H9 (cell line): Measurements from ENCODE around the gene MGAT5. TPM values are rescaled to one million over a fixed set of nuclear protein-coding genes. Genes with fewer than 3 reads are reported as not detected.

ENCODE experiments used
- DNase-seq: peaks from one replicate; pipeline ENCODE4 v3.0.0-alpha.2; 2017
- H2AFZ ChIP-seq: one replicate; pipeline ENCODE4 v1.6.1; 2013; ENCODE audit warnings: mild to moderate bottlenecking, low read length, control low read depth, moderate library complexity
- H2AK5ac ChIP-seq: 2 replicates; pipeline ENCODE4 v1.6.1; 2013; ENCODE audit warnings: low read length, control low read depth, mixed read lengths; ENCODE audit not compliant: insufficient read length
- H2BK120ac ChIP-seq: one replicate; pipeline ENCODE4 v1.6.1; 2013; ENCODE audit warnings: low read depth, mild to moderate bottlenecking, low read length, control low read depth, inconsistent platforms; ENCODE audit not compliant: poor library complexity, severe bottlenecking
- H2BK12ac ChIP-seq: 2 replicates; pipeline ENCODE4 v1.6.1; 2013; ENCODE audit warnings: low read length, control low read depth, mixed read lengths, low read depth; ENCODE audit not compliant: insufficient read length
- H2BK15ac ChIP-seq: 2 replicates; pipeline ENCODE4 v1.6.1; 2013; ENCODE audit warnings: low read depth, low read length, control low read depth
- H2BK20ac ChIP-seq: one replicate; pipeline ENCODE4 v1.6.1; 2013; ENCODE audit warnings: low read depth, mild to moderate bottlenecking, low read length, control low read depth, inconsistent platforms; ENCODE audit not compliant: poor library complexity, severe bottlenecking
- H2BK5ac ChIP-seq: 2 replicates; pipeline ENCODE4 v1.6.1; 2013; ENCODE audit warnings: low read length, control low read depth, mixed read lengths; ENCODE audit not compliant: insufficient read length
- H3K14ac ChIP-seq: 2 replicates; pipeline ENCODE4 v1.6.1; 2013; ENCODE audit warnings: low read length, control low read depth; ENCODE audit not compliant: insufficient read depth
- H3K18ac ChIP-seq: 2 replicates; pipeline ENCODE4 v1.6.1; 2013; ENCODE audit warnings: low read depth, mild to moderate bottlenecking, mixed read lengths, low read length, control low read depth; ENCODE audit not compliant: insufficient read length
- H3K23ac ChIP-seq: 2 replicates; pipeline ENCODE4 v1.6.1; 2013; ENCODE audit warnings: low read length, control low read depth, mixed read lengths, low read depth; ENCODE audit not compliant: insufficient read length
- H3K23me2 ChIP-seq: 2 replicates; pipeline ENCODE4 v1.6.1; 2013; ENCODE audit warnings: low read depth, mild to moderate bottlenecking, mixed read lengths, low read length, control low read depth; ENCODE audit not compliant: insufficient read length, poor library complexity, severe bottlenecking
- H3K27ac ChIP-seq: 2 replicates; pipeline ENCODE4 v1.5.1; 2013; ENCODE audit warnings: low read length, control low read depth, mixed read lengths, low read depth; ENCODE audit not compliant: insufficient read length
- H3K27me3 ChIP-seq: 2 replicates; pipeline ENCODE4 v1.6.1; 2013; ENCODE audit warnings: low read length, control low read depth, inconsistent platforms; ENCODE audit not compliant: insufficient read depth
- H3K4ac ChIP-seq: 2 replicates; pipeline ENCODE4 v1.6.1; 2013; ENCODE audit warnings: low read depth, mild to moderate bottlenecking, control low read depth, inconsistent platforms, low read length, moderate library complexity
- H3K4me1 ChIP-seq: 2 replicates; pipeline ENCODE4 v1.6.1; 2013; ENCODE audit warnings: low read length, control low read depth, inconsistent platforms; ENCODE audit not compliant: insufficient read depth
- H3K4me2 ChIP-seq: 2 replicates; pipeline ENCODE4 v1.6.1; 2013; ENCODE audit warnings: low read length, control low read depth, mixed read lengths; ENCODE audit not compliant: insufficient read length, insufficient read depth
- H3K56ac ChIP-seq: 2 replicates; pipeline ENCODE4 v1.6.1; 2013; ENCODE audit warnings: low read depth, mild to moderate bottlenecking, mixed read lengths, low read length, control low read depth; ENCODE audit not compliant: insufficient read length
- H3K79me1 ChIP-seq: 2 replicates; pipeline ENCODE4 v1.6.1; 2013; ENCODE audit warnings: low read depth, mild to moderate bottlenecking, moderate library complexity, low read length, control low read depth, inconsistent platforms; ENCODE audit not compliant: insufficient read depth, poor library complexity, severe bottlenecking
- H3K79me2 ChIP-seq: 2 replicates; pipeline ENCODE4 v1.6.1; 2013; ENCODE audit warnings: low read length, control low read depth, inconsistent platforms; ENCODE audit not compliant: insufficient read depth
- H3K9ac ChIP-seq: 2 replicates; pipeline ENCODE4 v1.6.1; 2013; ENCODE audit warnings: low read length, control low read depth, mixed read lengths; ENCODE audit not compliant: insufficient read length; ENCODE audit errors: extremely low read depth
- H3K9me3 ChIP-seq: one replicate; pipeline ENCODE4 v1.6.1; 2013; ENCODE audit warnings: low read depth, low read length, inconsistent platforms; ENCODE audit not compliant: control insufficient read depth
- H3T11ph ChIP-seq: one replicate; pipeline ENCODE4 v1.6.1; 2013; ENCODE audit warnings: mild to moderate bottlenecking, low read length, control low read depth, inconsistent platforms
- H4K20me1 ChIP-seq: one replicate; pipeline ENCODE4 v1.6.1; 2013; ENCODE audit not compliant: control insufficient read depth, insufficient read length, insufficient read depth
- H4K5ac ChIP-seq: 2 replicates; pipeline ENCODE4 v1.6.1; 2013; ENCODE audit warnings: low read depth, mild to moderate bottlenecking, mixed read lengths, low read length, control low read depth; ENCODE audit not compliant: insufficient read length
- H4K8ac ChIP-seq: replicated peaks from 2 replicates; pipeline ENCODE4 v1.6.1; 2013; ENCODE audit warnings: low read length, control low read depth, mixed read lengths, low read depth; ENCODE audit not compliant: insufficient read length
- H4K91ac ChIP-seq: 2 replicates; pipeline ENCODE4 v1.6.1; 2013; ENCODE audit warnings: low read depth, mild to moderate bottlenecking, moderate library complexity, mixed read lengths, low read length, control low read depth; ENCODE audit not compliant: insufficient read length
- H3K27ac Mint-ChIP-seq, 3 experiments: 2 replicates in 2 of 3; 3 replicates in 1 of 3; pipeline ENCODE4 v1.8.0; 2020 to 2021; ENCODE audit warnings: mixed read lengths in 3 of 3, mild to moderate bottlenecking in 1 of 3, moderate library complexity in 1 of 3
- H3K27me3 Mint-ChIP-seq: 2 replicates; pipeline ENCODE4 v1.8.0; 2021; ENCODE audit warnings: low read depth, mild to moderate bottlenecking, moderate library complexity, mixed read lengths
- H3K36me3 Mint-ChIP-seq, 3 experiments: 2 replicates in 2 of 3; 3 replicates in 1 of 3; pipeline ENCODE4 v1.8.0; 2020 to 2021; ENCODE audit warnings: low read depth in 3 of 3, mixed read lengths in 3 of 3; ENCODE audit not compliant: insufficient read depth in 1 of 3
- H3K4me1 Mint-ChIP-seq, 2 experiments: 2 replicates each; pipeline ENCODE4 v1.8.0; 2020; ENCODE audit warnings: mixed read lengths in 2 of 2
- H3K4me3 Mint-ChIP-seq, 2 experiments: 2 replicates in 1 of 2; 3 replicates in 1 of 2; pipeline ENCODE4 v1.8.0; 2020 to 2021; ENCODE audit warnings: mild to moderate bottlenecking in 2 of 2, mixed read lengths in 2 of 2, moderate library complexity in 1 of 2
- H3K9me3 Mint-ChIP-seq, 2 experiments: 2 replicates in 1 of 2; 3 replicates in 1 of 2; pipeline ENCODE4 v1.8.0; 2020; ENCODE audit warnings: mild to moderate bottlenecking in 2 of 2, mixed read lengths in 2 of 2, moderate library complexity in 1 of 2
- CTCF ChIP-seq: fragments of 200-600 bp; sonication (generic); conservative IDR thresholded peaks from 3 replicates; pipeline ENCODE4 v1.8.0; 2021; ENCODE audit warnings: antibody characterized with exemption, mild to moderate bottlenecking
- WGBS: extraction: QIAGEN DNeasy Blood & Tissue Kit; methylation state at CpG from one replicate; pipeline ENCODE4 v1.1.7; 2013; ENCODE audit warnings: missing lambda C conversion rate, low lambda C conversion rate, mixed read lengths; ENCODE audit not compliant: insufficient read length; ENCODE audit errors: extremely low coverage; 5-methylcytosine and 5-hydroxymethylcytosine counted together
- total RNA-seq: library from RNA; stranded (reverse); gene quantifications from 2 replicates; pipeline ENCODE4 v1.2.1, GENCODE V29; 2021

Gene MGAT5
- total RNA-seq, 1 experiment from 2014 or later, result 25.7 TPM

- no peak for DNase-seq
- Histone ChIP-seq H3K27me3 (no peaks in the 10 kb centered on the region), H3K79me2 (0 out of 2 replicates have a peak, but pooled peaks cover 2% of the 10 kb centered on the region), H3K9ac (no peak overlapping the region), H3K4me1 (peaks cover 10% of the 10 kb centered on the region; the same call in 1 of the 2 replicates), H2BK12ac (no peak overlapping the region), H3K4ac (no peak overlapping the region), H3K14ac (no peak overlapping the region), H3K79me1 (peaks cover 2% of the 10 kb centered on the region), H2BK20ac (no peak overlapping the region), H3K4me2 (no peak overlapping the region), H3K18ac (no peak overlapping the region), H3K23ac (no peak overlapping the region), H3T11ph (no peak overlapping the region), H2BK120ac (no peak overlapping the region), H4K5ac (no peak overlapping the region), H3K23me2 (no peaks in the 10 kb centered on the region), H4K8ac (no peak overlapping the region), H4K91ac (no peak overlapping the region), H2BK5ac (no peak overlapping the region), H3K9me3 (no peaks in the 10 kb centered on the region), H2BK15ac (no peak overlapping the region), H4K20me1 (no peaks in the 10 kb centered on the region), H2AFZ (no peak overlapping the region), H3K27ac (no peak overlapping the region), H2AK5ac (no peak overlapping the region), H3K56ac (no peak overlapping the region)
- Mint-ChIP-seq H3K4me1 (peaks cover 26 to 27% of the 10 kb centered on the region in 2 experiments), H3K9me3 (no peaks in the 10 kb centered on the region), H3K27me3 (no peaks in the 10 kb centered on the region), H3K27ac (no peak overlapping the region), H3K4me3 (no peak overlapping the region), H3K36me3 (peaks cover 2 to 15% (median 10%) of the 10 kb centered on the region in 3 experiments; a peak in 5 of 7 replicates)
- no CpG with 5 or more reads among the region's 2 CpGs for WGBS
- no peak for TF ChIP-seq CTCF
These were observed 3.1 kb downstream of the MGAT5 start for GRCh38 chr2:134256956-134257355.
